A549 (cell line): ENCODE measurements around the gene CARD19.

Experiments
- CHD4 ChIP-seq: fragments of 200-600 bp; sonication (generic); IDR thresholded peaks from 2 replicates; pipeline ENCODE4 v1.6.1; 2016; ENCODE audit warnings: antibody characterized with exemption, mild to moderate bottlenecking, borderline replicate concordance
- EP300 ChIP-seq, 2 experiments: fragments of >200 bp; sonication (Bioruptor Twin); formaldehyde crosslinking; IDR thresholded peaks; 2 replicates in 1 of 2; 3 replicates in 1 of 2; pipeline ENCODE4 v1.6.1; 2016 to 2017
- FOXS1 ChIP-seq: fragments of 250-450 bp; sonication (Bioruptor Pico); IDR thresholded peaks from 2 replicates; pipeline ENCODE4 v1.5.0; 2020; ENCODE audit warnings: mild to moderate bottlenecking, moderate library complexity
- MAFK ChIP-seq: fragments of 450-650 bp; IDR thresholded peaks from 2 replicates; pipeline ENCODE4 v1.6.1; 2014; ENCODE audit not compliant: partially characterized antibody
- MYC ChIP-seq: IDR thresholded peaks from 2 replicates; pipeline ENCODE4 v1.6.1; 2012; ENCODE audit warnings: mild to moderate bottlenecking, inconsistent platforms, low read length, improper control_type of control experiment, borderline replicate concordance
- RAD21 ChIP-seq, 2 experiments: fragments of >200 bp in 1 of 2; sonication (Bioruptor Twin) in 1 of 2; formaldehyde crosslinking in 1 of 2; IDR thresholded peaks in 1 of 2; conservative IDR thresholded peaks in 1 of 2; 2 replicates in 1 of 2; 3 replicates in 1 of 2; pipeline ENCODE4 v1.6.1; 2012 to 2018; ENCODE audit warnings: inconsistent platforms in 1 of 2
- RFX5 ChIP-seq: fragments of 450-650 bp; IDR thresholded peaks from 2 replicates; pipeline ENCODE4 v1.7.1; 2014; ENCODE audit warnings: antibody characterized with exemption, mild to moderate bottlenecking, moderate library complexity
- ZNF302 ChIP-seq: fragments of 250-450 bp; sonication (Bioruptor Pico); IDR thresholded peaks from 2 replicates; pipeline ENCODE4 v1.9.0; 2021; ENCODE audit warnings: inconsistent platforms, mild to moderate bottlenecking, moderate library complexity
- TF ChIP-seq, protein P1 (sequence below): fragments of 200-600 bp; sonication (generic); IDR thresholded peaks from 2 replicates; pipeline ENCODE4 v1.6.1; 2016; ENCODE audit warnings: antibody characterized with exemption, mild to moderate bottlenecking, moderate library complexity
- TF ChIP-seq, protein P2 (sequence below): fragments of >200 bp; sonication (Bioruptor Twin); formaldehyde crosslinking; IDR thresholded peaks from 3 replicates; pipeline ENCODE4 v1.5.1; 2016
- TF ChIP-seq, protein P3 (sequence below): fragments of 250-450 bp; sonication (Bioruptor Pico); IDR thresholded peaks from 2 replicates; pipeline ENCODE4 v1.5.0; 2021; ENCODE audit warnings: mild to moderate bottlenecking, moderate library complexity, borderline replicate concordance

DNA sequence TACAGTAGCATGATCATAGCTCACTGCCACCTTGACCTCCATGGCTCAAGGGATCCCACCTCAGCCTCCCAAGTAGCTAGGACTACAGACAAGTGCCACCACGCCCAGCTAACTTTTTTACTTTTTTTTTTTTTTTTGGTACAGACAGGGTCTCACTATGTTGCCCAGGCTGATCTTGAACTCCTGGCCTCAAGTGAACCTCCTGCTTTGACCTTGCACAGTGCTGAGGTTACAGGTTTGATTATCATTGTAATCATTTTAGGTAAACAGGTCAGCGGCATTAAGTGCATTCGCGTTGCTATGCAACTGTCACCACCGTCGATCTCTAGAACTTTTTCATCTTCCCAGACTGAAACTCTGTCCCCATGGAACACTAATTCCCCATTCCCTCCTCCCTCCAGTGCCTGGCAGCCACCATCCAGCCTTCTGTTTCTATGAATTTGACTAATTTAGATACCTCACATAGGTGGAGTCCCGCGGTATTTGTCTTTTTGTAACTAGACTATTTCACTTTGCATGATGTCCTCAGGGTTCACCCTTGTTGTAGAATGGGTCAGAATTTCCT lies 5.8 kb upstream of the CARD19 start:
- no peak for TF ChIP-seq FOXS1 (CRISPR knock-in tag)
- TF ChIP-seq CHD4: no peak
- TF ChIP-seq ZNF302: no peak
- TF ChIP-seq, protein P1, sequence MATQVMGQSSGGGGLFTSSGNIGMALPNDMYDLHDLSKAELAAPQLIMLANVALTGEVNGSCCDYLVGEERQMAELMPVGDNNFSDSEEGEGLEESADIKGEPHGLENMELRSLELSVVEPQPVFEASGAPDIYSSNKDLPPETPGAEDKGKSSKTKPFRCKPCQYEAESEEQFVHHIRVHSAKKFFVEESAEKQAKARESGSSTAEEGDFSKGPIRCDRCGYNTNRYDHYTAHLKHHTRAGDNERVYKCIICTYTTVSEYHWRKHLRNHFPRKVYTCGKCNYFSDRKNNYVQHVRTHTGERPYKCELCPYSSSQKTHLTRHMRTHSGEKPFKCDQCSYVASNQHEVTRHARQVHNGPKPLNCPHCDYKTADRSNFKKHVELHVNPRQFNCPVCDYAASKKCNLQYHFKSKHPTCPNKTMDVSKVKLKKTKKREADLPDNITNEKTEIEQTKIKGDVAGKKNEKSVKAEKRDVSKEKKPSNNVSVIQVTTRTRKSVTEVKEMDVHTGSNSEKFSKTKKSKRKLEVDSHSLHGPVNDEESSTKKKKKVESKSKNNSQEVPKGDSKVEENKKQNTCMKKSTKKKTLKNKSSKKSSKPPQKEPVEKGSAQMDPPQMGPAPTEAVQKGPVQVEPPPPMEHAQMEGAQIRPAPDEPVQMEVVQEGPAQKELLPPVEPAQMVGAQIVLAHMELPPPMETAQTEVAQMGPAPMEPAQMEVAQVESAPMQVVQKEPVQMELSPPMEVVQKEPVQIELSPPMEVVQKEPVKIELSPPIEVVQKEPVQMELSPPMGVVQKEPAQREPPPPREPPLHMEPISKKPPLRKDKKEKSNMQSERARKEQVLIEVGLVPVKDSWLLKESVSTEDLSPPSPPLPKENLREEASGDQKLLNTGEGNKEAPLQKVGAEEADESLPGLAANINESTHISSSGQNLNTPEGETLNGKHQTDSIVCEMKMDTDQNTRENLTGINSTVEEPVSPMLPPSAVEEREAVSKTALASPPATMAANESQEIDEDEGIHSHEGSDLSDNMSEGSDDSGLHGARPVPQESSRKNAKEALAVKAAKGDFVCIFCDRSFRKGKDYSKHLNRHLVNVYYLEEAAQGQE: no peak
- TF ChIP-seq, protein P2, sequence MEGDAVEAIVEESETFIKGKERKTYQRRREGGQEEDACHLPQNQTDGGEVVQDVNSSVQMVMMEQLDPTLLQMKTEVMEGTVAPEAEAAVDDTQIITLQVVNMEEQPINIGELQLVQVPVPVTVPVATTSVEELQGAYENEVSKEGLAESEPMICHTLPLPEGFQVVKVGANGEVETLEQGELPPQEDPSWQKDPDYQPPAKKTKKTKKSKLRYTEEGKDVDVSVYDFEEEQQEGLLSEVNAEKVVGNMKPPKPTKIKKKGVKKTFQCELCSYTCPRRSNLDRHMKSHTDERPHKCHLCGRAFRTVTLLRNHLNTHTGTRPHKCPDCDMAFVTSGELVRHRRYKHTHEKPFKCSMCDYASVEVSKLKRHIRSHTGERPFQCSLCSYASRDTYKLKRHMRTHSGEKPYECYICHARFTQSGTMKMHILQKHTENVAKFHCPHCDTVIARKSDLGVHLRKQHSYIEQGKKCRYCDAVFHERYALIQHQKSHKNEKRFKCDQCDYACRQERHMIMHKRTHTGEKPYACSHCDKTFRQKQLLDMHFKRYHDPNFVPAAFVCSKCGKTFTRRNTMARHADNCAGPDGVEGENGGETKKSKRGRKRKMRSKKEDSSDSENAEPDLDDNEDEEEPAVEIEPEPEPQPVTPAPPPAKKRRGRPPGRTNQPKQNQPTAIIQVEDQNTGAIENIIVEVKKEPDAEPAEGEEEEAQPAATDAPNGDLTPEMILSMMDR: no peak
- no peak for TF ChIP-seq RAD21 (conservative IDR thresholded peaks at IDR 0.05 in 1 of 2, IDR thresholded peaks at IDR 0.05 in 1 of 2)
- TF ChIP-seq MYC: no peak
- TF ChIP-seq EP300 (IDR thresholded peaks at IDR 0.05): no peak
- TF ChIP-seq MAFK: no peak
- TF ChIP-seq, protein P3, sequence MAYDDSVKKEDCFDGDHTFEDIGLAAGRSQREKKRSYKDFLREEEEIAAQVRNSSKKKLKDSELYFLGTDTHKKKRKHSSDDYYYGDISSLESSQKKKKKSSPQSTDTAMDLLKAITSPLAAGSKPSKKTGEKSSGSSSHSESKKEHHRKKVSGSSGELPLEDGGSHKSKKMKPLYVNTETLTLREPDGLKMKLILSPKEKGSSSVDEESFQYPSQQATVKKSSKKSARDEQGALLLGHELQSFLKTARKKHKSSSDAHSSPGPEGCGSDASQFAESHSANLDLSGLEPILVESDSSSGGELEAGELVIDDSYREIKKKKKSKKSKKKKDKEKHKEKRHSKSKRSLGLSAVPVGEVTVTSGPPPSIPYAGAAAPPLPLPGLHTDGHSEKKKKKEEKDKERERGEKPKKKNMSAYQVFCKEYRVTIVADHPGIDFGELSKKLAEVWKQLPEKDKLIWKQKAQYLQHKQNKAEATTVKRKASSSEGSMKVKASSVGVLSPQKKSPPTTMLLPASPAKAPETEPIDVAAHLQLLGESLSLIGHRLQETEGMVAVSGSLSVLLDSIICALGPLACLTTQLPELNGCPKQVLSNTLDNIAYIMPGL: no peak
- no peak for TF ChIP-seq RFX5
